Stimulated activated CD4-positive, alpha-beta T cell treated with anti-CD3 and anti-CD28 coated beads, Interleukin-1b, Interleukin-23, amount 100 ng/mL, for 1 hour (primary cell): ENCODE data around the gene SLC35E4.
A peak's percentile ranks its signal among the peaks of the same experiment; 100 is the strongest.
"Not testable (repeated sequence)": the region's sequence is repeated elsewhere in the genome, so short reads cannot be mapped to it uniquely, and the experiment has no call there.

Experiments
- DNase-seq, 2 donors: peaks; one replicate each; pipeline ENCODE4 v3.0.0-alpha.2; 2020; ENCODE audit warnings: low read depth in 2 of 2

Gene SLC35E4

GRCh38 chr22:30635273-30636225 lies at the start of gene SLC35E4:
Gene SLC35E4, plus strand, starts transcription at chr22:30635781. Its CDS starts 670 bp downstream, at chr22:30636451.
- peak; percentile 92 to 99 for DNase-seq

GRCh38 chr22:30586414-30586813 lies 49.2 kb upstream of the SLC35E4 start:
- no peak for DNase-seq

- no peak for DNase-seq
Measured at GRCh38 chr22:30591191-30591587, 44.4 kb upstream of the SLC35E4 start.

- peak; percentile 86 to 89 for DNase-seq
Measured at GRCh38 chr22:30591588-30592359, 43.8 kb upstream of the SLC35E4 start, which contains the start of gene PES1. Gene PES1, minus strand, starts transcription at chr22:30591910. Its CDS starts 77 bp downstream, at chr22:30591833.

- DNase-seq = not testable (repeated sequence)
Measured at GRCh38 chr22:30592360-30592713, 43.2 kb upstream of the SLC35E4 start.

GRCh38 chr22:30596199-30596598 lies 39.4 kb upstream of the SLC35E4 start:
- no peak for DNase-seq

GRCh38 chr22:30596886-30597285 lies 38.7 kb upstream of the SLC35E4 start:
- no peak for DNase-seq

GRCh38 chr22:30598986-30599385 lies 36.6 kb upstream of the SLC35E4 start:
- DNase-seq = no peak

- DNase-seq = no peak
Measured at GRCh38 chr22:30600921-30601320, 34.7 kb upstream of the SLC35E4 start.

GRCh38 chr22:30601464-30601863 lies 34.1 kb upstream of the SLC35E4 start:
- no peak for DNase-seq

GRCh38 chr22:30602049-30602448 lies 33.5 kb upstream of the SLC35E4 start:
- DNase-seq = no peak

- no peak for DNase-seq
Measured at GRCh38 chr22:30603801-30604200, 31.8 kb upstream of the SLC35E4 start.

GRCh38 chr22:30604723-30605122 lies 30.9 kb upstream of the SLC35E4 start:
- DNase-seq = no peak

- peak in 1 of 2 donors; percentile 24 for DNase-seq
Measured at GRCh38 chr22:30605449-30606110, 30.0 kb upstream of the SLC35E4 start.

GRCh38 chr22:30606455-30607299 lies 28.9 kb upstream of the SLC35E4 start, which contains the start of gene TCN2:
Gene TCN2, plus strand, starts transcription at chr22:30607174. Its CDS starts 158 bp downstream, at chr22:30607332.
- no peak for DNase-seq

- DNase-seq = no peak
Measured at GRCh38 chr22:30607300-30607930, 28.2 kb upstream of the SLC35E4 start.

GRCh38 chr22:30607939-30608338 lies 27.6 kb upstream of the SLC35E4 start:
- no peak for DNase-seq

GRCh38 chr22:30609260-30610185 lies 26.1 kb upstream of the SLC35E4 start:
- DNase-seq = no peak

GRCh38 chr22:30610299-30610698 lies 25.3 kb upstream of the SLC35E4 start:
- DNase-seq = no peak
